Heart right ventricle (tissue), 16 donors: ENCODE data around the gene CD22. TPM values are rescaled to one million over a fixed set of nuclear protein-coding genes. Genes with fewer than 3 reads are reported as not detected.

Source experiments
- ATAC-seq, 8 donors: fragments of 200-7000 bp; cut with Tn5 transposase; one replicate each; pipeline ENCODE4 v1.9.1; 2020; ENCODE audit warnings: mild to moderate bottlenecking in 8 of 8, moderate library complexity in 8 of 8, moderate number of reproducible peaks in 1 of 8
- DNase-seq, 2 donors: peaks; one replicate each; pipeline ENCODE4 v3.0.0-alpha.2; 2020
- H3K27ac ChIP-seq, 10 donors: fragments of 200-600 bp; sonication (generic) in 2 of 10; one replicate each; pipeline versions ENCODE4 v1.5.0 to v1.8.0; 2020 to 2022; ENCODE audit warnings: mild to moderate bottlenecking in 3 of 10
- H3K27me3 ChIP-seq, 7 donors: fragments of 200-600 bp; one replicate each; pipeline ENCODE4 v1.8.0; 2021 to 2022; ENCODE audit warnings: mild to moderate bottlenecking in 2 of 7
- H3K36me3 ChIP-seq, 9 donors: fragments of 200-600 bp; sonication (generic) in 1 of 9; one replicate each; pipeline versions ENCODE4 v1.5.0 to v1.8.0; 2020 to 2022; ENCODE audit warnings: mild to moderate bottlenecking in 2 of 9
- H3K4me1 ChIP-seq, 9 donors: fragments of 200-600 bp; sonication (generic) in 1 of 9; one replicate each; pipeline versions ENCODE4 v1.5.0 to v1.8.0; 2020 to 2022; ENCODE audit warnings: mild to moderate bottlenecking in 4 of 9
- H3K4me3 ChIP-seq, 10 donors: fragments of 200-600 bp; sonication (generic) in 2 of 10; one replicate each; pipeline versions ENCODE4 v1.5.0 to v1.8.0; 2020 to 2022; ENCODE audit warnings: mild to moderate bottlenecking in 7 of 10, moderate library complexity in 2 of 10
- H3K9me3 ChIP-seq, 11 donors: fragments of 200-600 bp in 10 of 11; sonication (generic) in 2 of 11; one replicate each; pipeline versions ENCODE4 v1.5.0 to v1.8.0; 2013 to 2022; ENCODE audit warnings: mild to moderate bottlenecking in 2 of 11, control low read depth in 1 of 11, moderate library complexity in 1 of 11
- CTCF ChIP-seq, 9 donors: fragments of 200-600 bp; sonication (generic) in 2 of 9; IDR thresholded peaks; one replicate each; pipeline versions ENCODE4 v1.5.0 to v1.8.0; 2021 to 2022; ENCODE audit warnings: antibody characterized with exemption in 9 of 9, mild to moderate bottlenecking in 5 of 9, moderate library complexity in 1 of 9
- WGBS, 2 donors: extraction: QIAGEN DNeasy Blood & Tissue Kit; methylation state at CpG; one replicate each; pipeline ENCODE4 v1.1.7; 2013; ENCODE audit warnings: inconsistent platforms in 1 of 2; 5-methylcytosine and 5-hydroxymethylcytosine counted together
- intact Hi-C, 10 donors: fragments of 100-400 bp; cut with DNase I; formaldehyde crosslinking; loops; one replicate each; pipeline versions ENCODE4 v1.11.1 to v1.14.2; 2022
- polyA plus RNA-seq, 2 donors: library from polyadenylated mRNA; stranded (reverse); fragments of 200-250 nt; gene quantifications; one replicate each; pipeline ENCODE4 v1.2.3, GENCODE V29; 2013
- total RNA-seq, 10 donors: library from RNA; stranded (reverse); fragmentation: NEBNext Ultra II Directional in 3 of 10; extraction: Animal tissue kit (Norgen Biotek cat#: 25700) in 3 of 10; gene quantifications; one replicate each; pipeline versions ENCODE4 v1.2.1 to v1.2.4, GENCODE V29; 2021 to 2023
- donor health status: Arrhythmogenic right ventricular cardiomyopathy.
- donor health status: ischemic (EF 13 %, LVEDD 7.1; RV severe dilation, severe dysfunction).
- donor health status: healthy with polysubstance abuse.
- donor health status: DM: no; HTN: yes; CAD: no.
- donor health status: DM: no; HTN: no; CAD: no.
- donor health status: ischemic (EF 25% LVEDD 6.9; RV normal size, moderate dysfunction).
- donor health status: ischemic (EF 25% LVEDD 5.7; RV mildly dilated, moderate dysfunction).
- donor health status: healthy.
- donor health status: DM: yes; HTN: yes; CAD: no.
- donor health status: Ischemic cardiomyopathy.
- donor health status: ischemic (EF 35%, LVEDD 5.7; RV mildly dilated, moderate dysfunction).
- donor health status: nonischemic (EF 11% LVEDD 7.7; RV severe dilation, severe dysfunction).
- donor health status: DM: yes; HTN: yes; CAD: no.
- donor health status: PGD.
- donor health status: ischemic (EF 29% LVEDD 5.4; RV normal size, mild dysfunction).
- donor health status: nonischemic (EF 23%, LVEDD 6.1; RV moderate dilation, normal function).

The CD22 gene
- total and polyA plus RNA-seq, 12 donors, result 0.07 to 1.6 (median 0.38) TPM; not detected in 2

GRCh38 chr19:35310811-35311465, 18.0 kb upstream of the CD22 start:
- Histone ChIP-seq H3K4me1 (peaks cover 0 to 15% (median 0%) of the 10 kb centered on the region in 9 donors), H3K4me3 (no peak overlapping the region), H3K27me3 (no peaks in the 10 kb centered on the region), H3K27ac (no peak overlapping the region), H3K36me3 (no peaks in the 10 kb centered on the region), H3K9me3 (no peaks in the 10 kb centered on the region)
- ATAC-seq (no peak), DNase-seq (no peak)
- intact Hi-C loops, result no loop called here
- WGBS, 2 donors, result 95 to 97% methylated on average over 10 of the region's 10 CpGs
- TF ChIP-seq CTCF (IDR thresholded peaks at IDR 0.05), result no peak

DNA sequence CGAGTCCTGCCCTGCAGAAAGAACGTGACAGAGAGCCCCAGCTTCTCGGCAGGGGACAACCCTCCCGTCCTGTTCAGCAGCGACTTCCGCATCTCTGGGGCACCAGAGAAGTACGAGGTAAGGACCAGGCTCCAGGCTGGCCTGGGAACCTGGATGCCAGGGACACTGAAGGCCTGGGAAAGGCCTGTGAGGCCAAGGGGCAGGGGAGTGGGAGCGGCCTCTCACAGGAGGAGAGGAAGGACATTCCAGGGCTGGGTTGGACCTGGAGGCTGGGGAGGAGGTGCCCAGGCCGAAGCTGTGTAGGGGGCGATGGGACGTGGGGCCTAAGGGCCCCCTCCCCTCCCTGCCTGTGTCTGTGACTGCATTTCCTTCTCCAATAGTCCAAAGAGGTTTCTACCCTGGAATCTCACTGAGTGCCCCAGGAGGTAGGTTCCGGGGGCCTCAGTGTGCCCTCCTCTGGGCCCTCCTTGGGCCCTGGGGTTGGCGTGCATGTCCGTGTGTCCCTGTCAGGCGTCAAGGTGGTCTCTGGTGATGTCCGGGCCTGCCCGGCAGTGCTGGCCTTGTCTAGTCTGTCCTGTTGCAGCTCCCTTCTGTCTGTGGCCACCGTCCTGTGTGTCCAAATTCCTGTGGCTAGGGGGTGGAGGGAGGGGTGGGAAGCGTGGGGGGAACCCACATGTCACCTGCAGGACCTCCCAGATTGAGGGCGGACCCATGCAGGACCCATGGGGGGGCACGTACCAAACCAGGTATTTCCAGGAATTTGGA, 16.9 kb upstream of the CD22 start:
- Histone ChIP-seq H3K4me1 (peaks cover 0 to 15% (median 0%) of the 10 kb centered on the region in 9 donors), H3K27me3 (no peaks in the 10 kb centered on the region), H3K9me3 (no peaks in the 10 kb centered on the region), H3K27ac (no peak overlapping the region), H3K4me3 (no peak overlapping the region), H3K36me3 (no peaks in the 10 kb centered on the region)
- TF ChIP-seq CTCF (IDR thresholded peaks at IDR 0.05), result no peak
- ATAC-seq (no peak), DNase-seq (no peak)
- 89 to 91% methylated on average over 18 to 21 of the region's 21 CpGs for WGBS, 2 donors
- intact Hi-C loops, result no loop called here

DNA sequence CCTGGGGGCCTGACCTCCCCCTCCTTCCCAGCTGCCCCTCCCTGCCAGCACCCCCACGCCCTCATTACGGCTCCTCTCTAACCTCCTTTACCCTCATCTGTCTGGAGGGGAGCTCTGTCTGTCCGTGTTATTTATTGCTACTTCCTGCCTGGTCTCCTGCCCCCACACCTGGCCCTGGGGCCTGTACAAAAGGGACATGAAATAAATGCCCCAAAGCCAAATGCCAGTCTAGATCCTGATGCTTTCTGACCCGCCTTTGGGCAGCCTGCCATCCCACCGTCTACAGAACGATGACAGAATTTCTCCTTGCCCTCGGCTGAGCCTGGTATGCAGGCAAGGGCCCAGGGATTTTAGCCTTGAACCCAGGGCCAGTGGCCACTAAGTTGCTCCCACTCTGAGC, 15.4 kb upstream of the CD22 start:
- intact Hi-C loops, result no loop called here
- 58 to 65% methylated on average over 6 to 7 of the region's 7 CpGs for WGBS, 2 donors
- Histone ChIP-seq H3K9me3 (no peaks in the 10 kb centered on the region), H3K27me3 (no peaks in the 10 kb centered on the region), H3K27ac (no peak overlapping the region), H3K36me3 (no peaks in the 10 kb centered on the region), H3K4me3 (no peak overlapping the region), H3K4me1 (peaks cover 0 to 17% (median 0%) of the 10 kb centered on the region in 9 donors)
- DNase-seq (no peak), ATAC-seq (no peak)
- no peak for TF ChIP-seq CTCF (IDR thresholded peaks at IDR 0.05)

GRCh38 chr19:35314031-35314430, 15.0 kb upstream of the CD22 start:
- H3K27me3 ChIP-seq, result no peaks in the 10 kb centered on the region
- no peaks in the 10 kb centered on the region for H3K36me3 ChIP-seq
- 88 to 92% methylated on average over 8 of the region's 8 CpGs for WGBS, 2 donors
- no peak overlapping the region for H3K4me3 ChIP-seq
- intact Hi-C loops, result no loop called here
- no peak for TF ChIP-seq CTCF (IDR thresholded peaks at IDR 0.05)
- ATAC-seq, result no peak
- no peak overlapping the region for H3K27ac ChIP-seq
- no peaks in the 10 kb centered on the region for H3K9me3 ChIP-seq
- no peak for DNase-seq
- peaks cover 0 to 20% (median under 1%) of the 10 kb centered on the region in 9 donors for H3K4me1 ChIP-seq
